ENCODE results near the gene CASZ1.

Gene CASZ1

GRCh38 chr1:10687782-10688408 lies 108.6 kb downstream of the CASZ1 start:
- peaks cover 2% of the 10 kb centered on the region for H3K27me3 ChIP-seq (ENCODE audit: insufficient read depth, poor library complexity, severe bottlenecking)
- DNase-seq (ENCODE audit: low read depth in 1 of 2, low spot score in 1 of 2): no peak
- H3K27ac ChIP-seq (replicated peaks): no peak overlapping the region
- TF ChIP-seq CTCF (IDR thresholded peaks at IDR 0.05; ENCODE audit: insufficient read depth, low read length): no peak
- TF ChIP-seq REST (IDR thresholded peaks at IDR 0.05; ENCODE audit: insufficient replicate concordance, low read depth): no peak
- no peak for TF ChIP-seq POLR2AphosphoS5 (IDR thresholded peaks at IDR 0.05; ENCODE audit: low read depth)
- TF ChIP-seq GABPA (IDR thresholded peaks at IDR 0.05; ENCODE audit: low read depth): no peak
- no peak for TF ChIP-seq SPI1 (IDR thresholded peaks at IDR 0.05; ENCODE audit: borderline replicate concordance, low read depth)
- H3K4me3 ChIP-seq (replicated peaks; ENCODE audit: insufficient read depth, low read length): no peak overlapping the region

- peaks cover 2% of the 10 kb centered on the region for H3K27me3 ChIP-seq (ENCODE audit: insufficient read depth, poor library complexity, severe bottlenecking)
- no peak for DNase-seq (ENCODE audit: low read depth in 1 of 2, low spot score in 1 of 2)
- TF ChIP-seq GABPA (IDR thresholded peaks at IDR 0.05; ENCODE audit: low read depth): no peak
- no peak for TF ChIP-seq REST (IDR thresholded peaks at IDR 0.05; ENCODE audit: insufficient replicate concordance, low read depth)
- TF ChIP-seq SPI1 (IDR thresholded peaks at IDR 0.05; ENCODE audit: borderline replicate concordance, low read depth): no peak
- no peak for TF ChIP-seq POLR2AphosphoS5 (IDR thresholded peaks at IDR 0.05; ENCODE audit: low read depth)
- TF ChIP-seq CTCF (IDR thresholded peaks at IDR 0.05; ENCODE audit: insufficient read depth, low read length): no peak
- H3K4me3 ChIP-seq (replicated peaks; ENCODE audit: insufficient read depth, low read length): no peak overlapping the region
- no peak overlapping the region for H3K27ac ChIP-seq (replicated peaks)
Observed at GRCh38 chr1:10687251-10687651, 109.2 kb downstream of the CASZ1 start.

- DNase-seq (ENCODE audit: low read depth in 1 of 2, low spot score in 1 of 2): no peak
- TF ChIP-seq SPI1 (IDR thresholded peaks at IDR 0.05; ENCODE audit: borderline replicate concordance, low read depth) (no peak), REST (IDR thresholded peaks at IDR 0.05; ENCODE audit: insufficient replicate concordance, low read depth) (no peak), GABPA (IDR thresholded peaks at IDR 0.05; ENCODE audit: low read depth) (no peak), POLR2AphosphoS5 (IDR thresholded peaks at IDR 0.05; ENCODE audit: low read depth) (no peak), CTCF (IDR thresholded peaks at IDR 0.05; ENCODE audit: insufficient read depth, low read length) (no peak)
- Histone ChIP-seq H3K4me3 (replicated peaks; ENCODE audit: insufficient read depth, low read length) (no peak overlapping the region), H3K27ac (replicated peaks) (no peak overlapping the region), H3K27me3 (ENCODE audit: insufficient read depth, poor library complexity, severe bottlenecking) (peaks cover 2% of the 10 kb centered on the region)
Observed at GRCh38 chr1:10686404-10687040, 109.9 kb downstream of the CASZ1 start.
